GM19099 (cell line): ENCODE data around the gene PIK3C2G.

ENCODE experiments used
- POLR2A ChIP-seq: IDR thresholded peaks from 3 replicates; pipeline ENCODE4 v1.6.1; 2011; ENCODE audit warnings: low read depth; ENCODE audit not compliant: insufficient read length; ENCODE audit errors: extremely low read depth

PIK3C2G gene

GRCh38 chr12:18436170-18436569, 174.9 kb downstream of the PIK3C2G start:
- no peak for TF ChIP-seq POLR2A

- TF ChIP-seq POLR2A, result no peak
Measured at GRCh38 chr12:18439541-18439940, 178.2 kb downstream of the PIK3C2G start.

- no peak for TF ChIP-seq POLR2A
Measured at GRCh38 chr12:18443768-18444437, 182.6 kb downstream of the PIK3C2G start.

GRCh38 chr12:18446061-18446644, 184.8 kb downstream of the PIK3C2G start:
- no peak for TF ChIP-seq POLR2A

GRCh38 chr12:18454330-18454729, 193.0 kb downstream of the PIK3C2G start:
- no peak for TF ChIP-seq POLR2A

GRCh38 chr12:18456344-18456743, 195.0 kb downstream of the PIK3C2G start:
- no peak for TF ChIP-seq POLR2A

- TF ChIP-seq POLR2A, result no peak
Measured at GRCh38 chr12:18457362-18457761, 196.0 kb downstream of the PIK3C2G start.

- no peak for TF ChIP-seq POLR2A
Measured at GRCh38 chr12:18461758-18462157, 200.4 kb downstream of the PIK3C2G start.

GRCh38 chr12:18462442-18462841, 201.1 kb downstream of the PIK3C2G start:
- TF ChIP-seq POLR2A, result no peak

- TF ChIP-seq POLR2A, result no peak
Measured at GRCh38 chr12:18467620-18468245, 206.4 kb downstream of the PIK3C2G start.

- TF ChIP-seq POLR2A, result no peak
Measured at GRCh38 chr12:18468246-18469075, 207.1 kb downstream of the PIK3C2G start.

GRCh38 chr12:18470251-18470650, 208.9 kb downstream of the PIK3C2G start:
- no peak for TF ChIP-seq POLR2A

- no peak for TF ChIP-seq POLR2A
Measured at GRCh38 chr12:18472304-18472703, 211.0 kb downstream of the PIK3C2G start.

GRCh38 chr12:18472806-18473205, 211.5 kb downstream of the PIK3C2G start:
- no peak for TF ChIP-seq POLR2A

- no peak for TF ChIP-seq POLR2A
Measured at GRCh38 chr12:18476861-18477260, 215.5 kb downstream of the PIK3C2G start.

GRCh38 chr12:18479256-18479655, 217.9 kb downstream of the PIK3C2G start:
- no peak for TF ChIP-seq POLR2A

GRCh38 chr12:18482601-18483120, 221.3 kb downstream of the PIK3C2G start:
- no peak for TF ChIP-seq POLR2A
